Endothelial cell of umbilical vein (primary cell): ENCODE measurements around the gene TLR8. TPM values are rescaled to one million over a fixed set of nuclear protein-coding genes. Genes with fewer than 3 reads are reported as not detected.

Experiments
- BruUV-seq: library from RNA; stranded (reverse); fragments of 400-500 nt; replicated peaks from 2 replicates; lab custom pipeline; 2021; lab: Mats Ljungman, UMichigan
- CTCF ChIA-PET: fragments of 300-600, 350-600 bp; sonication (Branson Sonifier 250); formaldehyde crosslinking; loops from one replicate; lab custom pipeline; 2021; ENCODE audit warnings: antibody characterized with exemption, inconsistent platforms; lab: Charles Lee
- POLR2A ChIA-PET: fragments of 300-600, 350-600 bp; sonication (Branson Sonifier 250); formaldehyde crosslinking; loops from one replicate; lab custom pipeline; 2021; ENCODE audit warnings: antibody characterized with exemption, inconsistent platforms; lab: Charles Lee
- DNase-seq: peaks from one replicate; pipeline ENCODE4 v3.0.0-alpha.2; 2011; ENCODE audit warnings: low read depth, low spot score
- FAIRE-seq: peaks from 2 replicates; lab custom pipeline; 2011; peaks lifted over from hg19 to GRCh38; lab: Jason Lieb, UNC
- H2AFZ ChIP-seq: 2 replicates; pipeline ENCODE4 v1.6.0; 2012; ENCODE audit warnings: low read depth, low read length, control low read depth, inconsistent platforms
- H3K27ac ChIP-seq: 2 replicates; pipeline ENCODE4 v1.5.1; 2011; ENCODE audit warnings: low read depth, mild to moderate bottlenecking, control low read depth, low read length, moderate library complexity; ENCODE audit not compliant: insufficient read depth
- H3K27me3 ChIP-seq, 2 experiments: 2 replicates each; pipeline versions ENCODE4 v1.6.0 to v1.6.1; 2011; ENCODE audit warnings: low read length in 2 of 2, mixed read lengths in 1 of 2; ENCODE audit not compliant: control insufficient read depth in 2 of 2, insufficient read depth in 2 of 2
- H3K36me3 ChIP-seq, 2 experiments: 2 replicates in 1 of 2; 3 replicates in 1 of 2; pipeline ENCODE4 v1.5.1; 2011; ENCODE audit warnings: low read length in 2 of 2, mild to moderate bottlenecking in 1 of 2, moderate library complexity in 1 of 2; ENCODE audit not compliant: control insufficient read depth in 2 of 2, insufficient read depth in 2 of 2; ENCODE audit errors: extremely low read depth in 1 of 2
- H3K4me1 ChIP-seq: 3 replicates; pipeline ENCODE4 v1.5.1; 2011; ENCODE audit warnings: mild to moderate bottlenecking, low read length; ENCODE audit not compliant: control insufficient read depth, insufficient read depth; ENCODE audit errors: extremely low read depth
- H3K4me2 ChIP-seq: 2 replicates; pipeline ENCODE4 v1.6.1; 2011; ENCODE audit warnings: low read length, control low read depth, mixed read lengths; ENCODE audit not compliant: insufficient read depth
- H3K4me3 ChIP-seq, 3 experiments: fragments of 200-600 bp in 1 of 3; sonication (generic), shearing (Covaris generic) in 1 of 3; replicated peaks in 1 of 3; 2 replicates each; pipeline ENCODE4 v1.5.1; 2011 to 2016; ENCODE audit warnings: control low read depth in 3 of 3, low read length in 3 of 3, mild to moderate bottlenecking in 2 of 3, inconsistent platforms in 1 of 3, low read depth in 1 of 3, moderate library complexity in 1 of 3; ENCODE audit not compliant: insufficient read depth in 1 of 3
- H3K79me2 ChIP-seq: 2 replicates; pipeline ENCODE4 v1.6.0; 2012; ENCODE audit warnings: low read length, inconsistent platforms; ENCODE audit not compliant: control insufficient read depth, insufficient read depth
- H3K9ac ChIP-seq: replicated peaks from 2 replicates; pipeline ENCODE3; 2011; ENCODE audit warnings: low read length, control low read depth; ENCODE audit not compliant: insufficient read depth; ENCODE audit errors: extremely low read depth
- H3K9me1 ChIP-seq: replicated peaks from 3 replicates; pipeline ENCODE4 v1.6.0; 2011; ENCODE audit warnings: mild to moderate bottlenecking, low read length; ENCODE audit not compliant: control insufficient read depth, insufficient read depth; ENCODE audit errors: extremely low read depth
- H3K9me3 ChIP-seq: replicated peaks from 2 replicates; pipeline ENCODE4 v1.5.1; 2012; ENCODE audit warnings: low read length, inconsistent platforms; ENCODE audit not compliant: control insufficient read depth, insufficient read depth
- H4K20me1 ChIP-seq: replicated peaks from 2 replicates; pipeline ENCODE3; 2011; ENCODE audit warnings: mild to moderate bottlenecking, low read length; ENCODE audit not compliant: control insufficient read depth, insufficient read depth; ENCODE audit errors: extremely low read depth
- CTCF ChIP-seq, 2 donors: IDR thresholded peaks; 1 replicate in 1 of 2; 2 replicates in 1 of 2; pipeline ENCODE4 v1.5.1; 2011; ENCODE audit warnings: low read length in 2 of 2, mild to moderate bottlenecking in 2 of 2, moderate library complexity in 2 of 2, control low read depth in 1 of 2, inconsistent platforms in 1 of 2, low read depth in 1 of 2; ENCODE audit not compliant: insufficient read depth in 1 of 2; ENCODE audit errors: extremely low read depth in 1 of 2
- EZH2 ChIP-seq: IDR thresholded peaks from 2 replicates; pipeline ENCODE4 v1.6.1; 2012; ENCODE audit warnings: borderline replicate concordance, low read depth, mild to moderate bottlenecking, moderate library complexity, low read length, inconsistent platforms; ENCODE audit not compliant: severe bottlenecking
- FOS ChIP-seq: IDR thresholded peaks from 2 replicates; pipeline ENCODE4 v1.6.1; 2011; ENCODE audit warnings: mild to moderate bottlenecking, low read length, moderate library complexity, borderline replicate concordance; ENCODE audit not compliant: insufficient read depth
- GATA2 ChIP-seq: IDR thresholded peaks from 2 replicates; pipeline ENCODE4 v1.7.0; 2011; ENCODE audit warnings: low read depth, mild to moderate bottlenecking, moderate library complexity, mixed read lengths, low read length; ENCODE audit not compliant: insufficient read length, insufficient read depth
- JUN ChIP-seq: IDR thresholded peaks from 2 replicates; pipeline ENCODE4 v1.6.1; 2011; ENCODE audit warnings: borderline replicate concordance, low read depth; ENCODE audit not compliant: insufficient read length, insufficient read depth
- MYC ChIP-seq: IDR thresholded peaks from one replicate; pipeline ENCODE4 v1.6.1; 2011; ENCODE audit warnings: mild to moderate bottlenecking, low read depth, low read length
- POLR2A ChIP-seq: IDR thresholded peaks from 2 replicates; pipeline ENCODE4 v1.6.1; 2012; ENCODE audit warnings: low read depth, mild to moderate bottlenecking, control low read depth, low read length
- POLR2AphosphoS5 ChIP-seq: IDR thresholded peaks from 2 replicates; pipeline ENCODE4 v1.6.1; 2012; ENCODE audit warnings: low read depth, mild to moderate bottlenecking, control low read depth, low read length, moderate library complexity; ENCODE audit not compliant: insufficient read depth
- dilution Hi-C: fragments of 300-500 bp; cut with MboI; formaldehyde crosslinking; loops from one replicate; pipeline ENCODE4 v1.15.0; 2019; ENCODE audit warnings: low sequenced_read_pairs; ENCODE audit not compliant: extremely low pct_ligation_motif_present
- intact Hi-C: fragments of 100-400 bp; cut with micrococcal nuclease; formaldehyde crosslinking; loops from one replicate; pipeline ENCODE4 v1.10.0; 2022
- polyA plus RNA-seq, 4 experiments: library from polyadenylated mRNA; depleted of rRNA in 3 of 4; stranded (reverse) in 3 of 4; unstranded in 1 of 4; fragments of >200 nt; gene quantifications; 2 replicates each; pipeline versions ENCODE4 v1.2.1 to v1.2.3, GENCODE V29; 2011 to 2012; ENCODE audit warnings: missing spikeins in 1 of 4
- total RNA-seq: library from RNA; stranded (reverse); gene quantifications from 2 replicates; pipeline ENCODE4 v1.2.3, GENCODE V29; 2021
- TF ChIP-seq, protein P1 (sequence below): IDR thresholded peaks from 2 replicates; pipeline ENCODE4 v1.6.1; 2011; ENCODE audit not compliant: insufficient read depth, insufficient read length

TLR8 gene
- total and polyA plus RNA-seq, 2 donors (not counting 3 experiments of a cell fraction or from before 2014, with no cell fraction given): not detected

GRCh38 chrX:12955882-12956703 is 49.7 kb downstream of the TLR8 start:
- POLR2A ChIA-PET: interaction anchor here (0.6 to 1.2 kb wide), 5 partner anchors 9 to 778 kb away, joined by 3 to 8 read pairs (median 4); partner anchors contain the start of genes OFD1 and TRAPPC2
- Histone ChIP-seq H3K27me3 (no peaks in the 10 kb centered on the region), H3K27ac (peak overlapping the region; percentile 85), H3K4me3 (no peak overlapping the region), H3K4me1 (peaks cover 27% of the 10 kb centered on the region), H3K79me2 (no peaks in the 10 kb centered on the region), H3K4me2 (peak overlapping the region; percentile 24), H3K9me1 (no peaks in the 10 kb centered on the region), H2AFZ (peak overlapping the region; percentile 39), H3K36me3 (no peaks in the 10 kb centered on the region), H3K9ac (peak overlapping the region; percentile 51), H3K9me3 (no peaks in the 10 kb centered on the region), H4K20me1 (no peaks in the 10 kb centered on the region)
- dilution Hi-C loops: no loop called here
- no peak for FAIRE-seq
- intact Hi-C loops: loop anchor here (2.0 to 10.0 kb wide), 2 partner anchors 15 to 1919 kb away; partner anchors contain the start of genes FANCB and MOSPD2
- CTCF ChIA-PET: interaction anchor here (1.5 kb wide), 1 partner anchor 9 kb away, joined by 9 read pairs; no protein-coding TSS in a partner anchor
- BruUV-seq: TSS peak; percentile 88
- peak; percentile 78 for DNase-seq
- TF ChIP-seq POLR2A (no peak), GATA2 (no peak), FOS (no peak), POLR2AphosphoS5 (no peak), EZH2 (no peak), MYC (no peak), JUN (no peak), CTCF (IDR thresholded peaks at IDR 0.05; ENCODE audit: extremely low read depth in 1 of 2, insufficient read depth in 1 of 2, low read depth in 1 of 2, low read length in 2 of 2) (no peak)
- TF ChIP-seq, protein P1, sequence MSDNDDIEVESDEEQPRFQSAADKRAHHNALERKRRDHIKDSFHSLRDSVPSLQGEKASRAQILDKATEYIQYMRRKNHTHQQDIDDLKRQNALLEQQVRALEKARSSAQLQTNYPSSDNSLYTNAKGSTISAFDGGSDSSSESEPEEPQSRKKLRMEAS: no peak
